A673 (cell line): Measurements from ENCODE around the gene MRPL54.

ENCODE experiments used
- CTCF ChIP-seq: fragments of 300-800, 200-600 bp; sonication (generic); conservative IDR thresholded peaks from 2 replicates; pipeline ENCODE4 v1.5.1; 2017; ENCODE audit warnings: low read depth, mild to moderate bottlenecking, antibody characterized with exemption, low read length, moderate library complexity, mixed read lengths
- EZH2 ChIP-seq: fragments of 200-600 bp; sonication (generic); IDR thresholded peaks from 2 replicates; pipeline ENCODE4 v1.6.1; 2017; ENCODE audit warnings: borderline replicate concordance, low read depth, mild to moderate bottlenecking, mixed read lengths, antibody characterized with exemption, low read length; ENCODE audit not compliant: poor library complexity, severe bottlenecking

GRCh38 chr19:3746371-3747056, 16.0 kb upstream of the MRPL54 start:
- TF ChIP-seq CTCF (no peak), EZH2 (no peak)
